A549 treated with ZK216348 at 1 μM for 4 hours (cell line): Measurements from ENCODE around the gene SCRN1. TPM values are rescaled to one million over a fixed set of nuclear protein-coding genes. Genes with fewer than 3 reads are reported as not detected.

Source experiments
- total RNA-seq: library from RNA; stranded (reverse); fragments of 200-300 nt; extraction: Qiagen RNA extraction; gene quantifications from 5 replicates; pipeline ENCODE4 v1.2.3, GENCODE V29; 2022; ENCODE audit warnings: low read depth

Gene SCRN1
- total RNA-seq, result 45.7 to 67.1 TPM (median 63.7 TPM) in 5 replicates

GRCh38 chr7:29989257-29989995, at the start of gene SCRN1:
Gene SCRN1, minus strand, starts transcription at chr7:29989801. Its CDS starts 20,734 bp downstream, at chr7:29969067.

GRCh38 chr7:30028216-30028748, 38.7 kb upstream of the SCRN1 start, which contains the start of gene PLEKHA8:
Gene PLEKHA8, plus strand, starts transcription at chr7:30028412. Its CDS starts 351 bp downstream, at chr7:30028763.

GRCh38 chr7:30026229-30027064, 36.8 kb upstream of the SCRN1 start, which contains the start of gene FKBP14:
Gene FKBP14, minus strand, starts transcription at chr7:30026702. Its CDS starts 194 bp downstream, at chr7:30026508.

Other genes with a start within 250 kb of the SCRN1 start
- gene WIPF3, start 183.3 kb downstream of the SCRN1 start, total RNA-seq, result 0.49 to 0.77 TPM (median 0.62 TPM) in 5 replicates
- 6.1 to 9.6 TPM (median 8.7 TPM) in 5 replicates for gene FKBP14, start 36.9 kb upstream of the SCRN1 start, total RNA-seq
- 4.5 to 6.7 TPM (median 6.0 TPM) in 5 replicates for gene PLEKHA8, start 38.6 kb upstream of the SCRN1 start, total RNA-seq
- 3.8 to 6.9 TPM (median 5.9 TPM) in 5 replicates for gene MTURN, start 145.2 kb upstream of the SCRN1 start, total RNA-seq